HepG2 (cell line): ENCODE measurements around the gene FAM89B. TPM values are rescaled to one million over a fixed set of nuclear protein-coding genes. Genes with fewer than 3 reads are reported as not detected.
A peak's percentile ranks its signal among the peaks of the same experiment; 100 is the strongest.

Experiments
- ARID5B ChIP-seq: IDR thresholded peaks from 2 replicates; pipeline ENCODE4 v1.4.0; 2020; ENCODE audit warnings: mild to moderate bottlenecking, missing genetic modification reagents
- CEBPG ChIP-seq: IDR thresholded peaks from 2 replicates; pipeline ENCODE4 v1.6.1; 2016
- GTF3A ChIP-seq: sonication (generic); formaldehyde crosslinking; conservative IDR thresholded peaks from 2 replicates; pipeline ENCODE4 v1.4.0; 2020; ENCODE audit warnings: mild to moderate bottlenecking, missing genetic modification reagents
- MTA3 ChIP-seq: sonication (generic); formaldehyde crosslinking; IDR thresholded peaks from 2 replicates; pipeline ENCODE4 v1.4.0; 2020; ENCODE audit warnings: missing genetic modification reagents
- NFYC ChIP-seq: IDR thresholded peaks from 2 replicates; pipeline ENCODE4 v1.6.1; 2016; ENCODE audit warnings: missing genetic modification reagents, missing compliant biosample characterization
- SETDB1 ChIP-seq: sonication (generic); formaldehyde crosslinking; IDR thresholded peaks from 2 replicates; pipeline ENCODE4 v1.5.1; 2020; ENCODE audit warnings: missing genetic modification reagents, mild to moderate bottlenecking, borderline replicate concordance
- SNRNP70 ChIP-seq: fragments of 200-400 bp; formaldehyde crosslinking; IDR thresholded peaks from 2 replicates; pipeline ENCODE4 v1.6.1; 2017; ENCODE audit warnings: mild to moderate bottlenecking, low read depth, low read length, moderate library complexity
- U2AF2 ChIP-seq: fragments of 200-400 bp; formaldehyde crosslinking; IDR thresholded peaks from 2 replicates; pipeline ENCODE4 v1.6.1; 2017; ENCODE audit warnings: low read depth, mild to moderate bottlenecking, low read length
- ZC3H13 ChIP-seq: sonication (generic); formaldehyde crosslinking; IDR thresholded peaks from 2 replicates; pipeline ENCODE4 v1.8.1; 2023; ENCODE audit warnings: mild to moderate bottlenecking, missing genetic modification reagents, moderate library complexity
- ZNF569 ChIP-seq: sonication (generic); formaldehyde crosslinking; IDR thresholded peaks from 2 replicates; pipeline ENCODE4 v1.5.0; 2020; ENCODE audit warnings: mild to moderate bottlenecking, missing genetic modification reagents, moderate library complexity, borderline replicate concordance
- polyA plus RNA-seq, 8 experiments: library from polyadenylated mRNA; depleted of rRNA in 3 of 8; stranded (reverse) in 7 of 8; unstranded in 1 of 8; fragments of >200 nt; fragmentation: Illumina TruSeq in 4 of 8; extraction: Trizol in 4 of 8; gene quantifications; 2 replicates each; pipeline versions ENCODE4 v1.2.1 to v1.2.3, GENCODE V29; 2011 to 2016; ENCODE audit warnings: low read depth in 4 of 8, missing spikeins in 1 of 8, mixed read lengths in 1 of 8; ENCODE audit not compliant: insufficient read depth in 1 of 8
- total RNA-seq, 5 experiments: library from RNA; depleted of rRNA; stranded (reverse); fragments of >200 nt; fragmentation: Illumina TruSeq; extraction: Trizol; gene quantifications; 2 replicates each; pipeline ENCODE4 v1.2.3, GENCODE V29; 2016; ENCODE audit warnings: low read depth in 1 of 5
- TF ChIP-seq, protein P1 (sequence below): sonication (generic); formaldehyde crosslinking; IDR thresholded peaks from 2 replicates; pipeline ENCODE4 v1.4.0; 2020; ENCODE audit warnings: missing genetic modification reagents, mild to moderate bottlenecking, borderline replicate concordance
- TF ChIP-seq, protein P2 (sequence below): fragments of 450-650 bp; IDR thresholded peaks from 2 replicates; pipeline ENCODE4 v1.6.1; 2017; ENCODE audit warnings: mild to moderate bottlenecking
- TF ChIP-seq, protein P3 (sequence below), 2 experiments: sonication (generic) in 1 of 2; formaldehyde crosslinking in 1 of 2; IDR thresholded peaks; 2 replicates each; pipeline versions ENCODE4 v1.4.0 to v1.6.1; 2018 to 2020; ENCODE audit warnings: missing genetic modification reagents in 2 of 2, borderline replicate concordance in 1 of 2, low read depth in 1 of 2, mild to moderate bottlenecking in 1 of 2, missing biosample characterization in 1 of 2
- TF ChIP-seq, protein P4 (sequence below): sonication (generic); formaldehyde crosslinking; IDR thresholded peaks from 2 replicates; pipeline ENCODE4 v1.8.0; 2022; ENCODE audit warnings: mild to moderate bottlenecking, missing genetic modification reagents; ENCODE audit not compliant: insufficient replicate concordance

Gene FAM89B
- total and polyA plus RNA-seq, 2 of the 13 experiments (the other 11 are each of a cell fraction or from before 2014, with no cell fraction given), result 5.7 to 8.0 TPM

GRCh38 chr11:65540290-65541092 lies 31.8 kb upstream of the FAM89B start (continued):
- TF ChIP-seq, protein P1, sequence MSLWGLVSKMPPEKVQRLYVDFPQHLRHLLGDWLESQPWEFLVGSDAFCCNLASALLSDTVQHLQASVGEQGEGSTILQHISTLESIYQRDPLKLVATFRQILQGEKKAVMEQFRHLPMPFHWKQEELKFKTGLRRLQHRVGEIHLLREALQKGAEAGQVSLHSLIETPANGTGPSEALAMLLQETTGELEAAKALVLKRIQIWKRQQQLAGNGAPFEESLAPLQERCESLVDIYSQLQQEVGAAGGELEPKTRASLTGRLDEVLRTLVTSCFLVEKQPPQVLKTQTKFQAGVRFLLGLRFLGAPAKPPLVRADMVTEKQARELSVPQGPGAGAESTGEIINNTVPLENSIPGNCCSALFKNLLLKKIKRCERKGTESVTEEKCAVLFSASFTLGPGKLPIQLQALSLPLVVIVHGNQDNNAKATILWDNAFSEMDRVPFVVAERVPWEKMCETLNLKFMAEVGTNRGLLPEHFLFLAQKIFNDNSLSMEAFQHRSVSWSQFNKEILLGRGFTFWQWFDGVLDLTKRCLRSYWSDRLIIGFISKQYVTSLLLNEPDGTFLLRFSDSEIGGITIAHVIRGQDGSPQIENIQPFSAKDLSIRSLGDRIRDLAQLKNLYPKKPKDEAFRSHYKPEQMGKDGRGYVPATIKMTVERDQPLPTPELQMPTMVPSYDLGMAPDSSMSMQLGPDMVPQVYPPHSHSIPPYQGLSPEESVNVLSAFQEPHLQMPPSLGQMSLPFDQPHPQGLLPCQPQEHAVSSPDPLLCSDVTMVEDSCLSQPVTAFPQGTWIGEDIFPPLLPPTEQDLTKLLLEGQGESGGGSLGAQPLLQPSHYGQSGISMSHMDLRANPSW (CRISPR knock-in tag), result no peak
- TF ChIP-seq SNRNP70, result no peak
- TF ChIP-seq ZNF569 (CRISPR knock-in tag), result no peak
- TF ChIP-seq NFYC (CRISPR knock-in tag), result no peak
- TF ChIP-seq, protein P2, sequence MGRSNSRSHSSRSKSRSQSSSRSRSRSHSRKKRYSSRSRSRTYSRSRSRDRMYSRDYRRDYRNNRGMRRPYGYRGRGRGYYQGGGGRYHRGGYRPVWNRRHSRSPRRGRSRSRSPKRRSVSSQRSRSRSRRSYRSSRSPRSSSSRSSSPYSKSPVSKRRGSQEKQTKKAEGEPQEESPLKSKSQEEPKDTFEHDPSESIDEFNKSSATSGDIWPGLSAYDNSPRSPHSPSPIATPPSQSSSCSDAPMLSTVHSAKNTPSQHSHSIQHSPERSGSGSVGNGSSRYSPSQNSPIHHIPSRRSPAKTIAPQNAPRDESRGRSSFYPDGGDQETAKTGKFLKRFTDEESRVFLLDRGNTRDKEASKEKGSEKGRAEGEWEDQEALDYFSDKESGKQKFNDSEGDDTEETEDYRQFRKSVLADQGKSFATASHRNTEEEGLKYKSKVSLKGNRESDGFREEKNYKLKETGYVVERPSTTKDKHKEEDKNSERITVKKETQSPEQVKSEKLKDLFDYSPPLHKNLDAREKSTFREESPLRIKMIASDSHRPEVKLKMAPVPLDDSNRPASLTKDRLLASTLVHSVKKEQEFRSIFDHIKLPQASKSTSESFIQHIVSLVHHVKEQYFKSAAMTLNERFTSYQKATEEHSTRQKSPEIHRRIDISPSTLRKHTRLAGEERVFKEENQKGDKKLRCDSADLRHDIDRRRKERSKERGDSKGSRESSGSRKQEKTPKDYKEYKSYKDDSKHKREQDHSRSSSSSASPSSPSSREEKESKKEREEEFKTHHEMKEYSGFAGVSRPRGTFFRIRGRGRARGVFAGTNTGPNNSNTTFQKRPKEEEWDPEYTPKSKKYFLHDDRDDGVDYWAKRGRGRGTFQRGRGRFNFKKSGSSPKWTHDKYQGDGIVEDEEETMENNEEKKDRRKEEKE, result no peak
- TF ChIP-seq U2AF2, result no peak
- no peak for TF ChIP-seq GTF3A (CRISPR knock-in tag)
- TF ChIP-seq, protein P3, sequence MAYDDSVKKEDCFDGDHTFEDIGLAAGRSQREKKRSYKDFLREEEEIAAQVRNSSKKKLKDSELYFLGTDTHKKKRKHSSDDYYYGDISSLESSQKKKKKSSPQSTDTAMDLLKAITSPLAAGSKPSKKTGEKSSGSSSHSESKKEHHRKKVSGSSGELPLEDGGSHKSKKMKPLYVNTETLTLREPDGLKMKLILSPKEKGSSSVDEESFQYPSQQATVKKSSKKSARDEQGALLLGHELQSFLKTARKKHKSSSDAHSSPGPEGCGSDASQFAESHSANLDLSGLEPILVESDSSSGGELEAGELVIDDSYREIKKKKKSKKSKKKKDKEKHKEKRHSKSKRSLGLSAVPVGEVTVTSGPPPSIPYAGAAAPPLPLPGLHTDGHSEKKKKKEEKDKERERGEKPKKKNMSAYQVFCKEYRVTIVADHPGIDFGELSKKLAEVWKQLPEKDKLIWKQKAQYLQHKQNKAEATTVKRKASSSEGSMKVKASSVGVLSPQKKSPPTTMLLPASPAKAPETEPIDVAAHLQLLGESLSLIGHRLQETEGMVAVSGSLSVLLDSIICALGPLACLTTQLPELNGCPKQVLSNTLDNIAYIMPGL (CRISPR knock-in tag; IDR thresholded peaks at IDR 0.05; ENCODE audit: borderline replicate concordance in 1 of 2, low read depth in 1 of 2), result peak; percentile 26 to 27; a peak in 1 of 4 replicates
- no peak for TF ChIP-seq SETDB1 (CRISPR knock-in tag)
- peak; percentile 52; the same call in 1 of the 2 replicates for TF ChIP-seq CEBPG
- peak; percentile 69; the same call in 1 of the 2 replicates for TF ChIP-seq ZC3H13
- TF ChIP-seq, protein P4, sequence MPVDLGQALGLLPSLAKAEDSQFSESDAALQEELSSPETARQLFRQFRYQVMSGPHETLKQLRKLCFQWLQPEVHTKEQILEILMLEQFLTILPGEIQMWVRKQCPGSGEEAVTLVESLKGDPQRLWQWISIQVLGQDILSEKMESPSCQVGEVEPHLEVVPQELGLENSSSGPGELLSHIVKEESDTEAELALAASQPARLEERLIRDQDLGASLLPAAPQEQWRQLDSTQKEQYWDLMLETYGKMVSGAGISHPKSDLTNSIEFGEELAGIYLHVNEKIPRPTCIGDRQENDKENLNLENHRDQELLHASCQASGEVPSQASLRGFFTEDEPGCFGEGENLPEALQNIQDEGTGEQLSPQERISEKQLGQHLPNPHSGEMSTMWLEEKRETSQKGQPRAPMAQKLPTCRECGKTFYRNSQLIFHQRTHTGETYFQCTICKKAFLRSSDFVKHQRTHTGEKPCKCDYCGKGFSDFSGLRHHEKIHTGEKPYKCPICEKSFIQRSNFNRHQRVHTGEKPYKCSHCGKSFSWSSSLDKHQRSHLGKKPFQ (CRISPR knock-in tag), result no peak
- no peak for TF ChIP-seq MTA3
- no peak for TF ChIP-seq ARID5B
